Activated naive CD8-positive, alpha-beta T cell treated with anti-CD3 and anti-CD28 coated beads, Interleukin-2, amount 50 U/mL, for 24 hours (primary cell): Measurements from ENCODE around the gene STK10.

Experiments
- ATAC-seq: fragments of 150-1000 bp; cut with Tn5 transposase; one replicate; pipeline ENCODE4 v1.10.0; 2021
- DNase-seq: peaks from one replicate; pipeline ENCODE4 v3.0.0; 2021
- H3K27ac Mint-ChIP-seq: one replicate; pipeline ENCODE4 v1.8.0; 2021; ENCODE audit warnings: mild to moderate bottlenecking, mixed read lengths
- H3K27me3 Mint-ChIP-seq: one replicate; pipeline ENCODE4 v1.8.0; 2021; ENCODE audit warnings: mixed read lengths
- H3K36me3 Mint-ChIP-seq: one replicate; pipeline ENCODE4 v1.8.0; 2021; ENCODE audit warnings: low read depth, mixed read lengths
- H3K4me1 Mint-ChIP-seq: one replicate; pipeline ENCODE4 v1.8.0; 2021; ENCODE audit warnings: mixed read lengths
- H3K4me3 Mint-ChIP-seq: one replicate; pipeline ENCODE4 v1.8.0; 2021; ENCODE audit warnings: mild to moderate bottlenecking, moderate library complexity, mixed read lengths
- H3K9me3 Mint-ChIP-seq: one replicate; pipeline ENCODE4 v1.8.0; 2021; ENCODE audit warnings: mixed read lengths

The STK10 gene

GRCh38 chr5:172129256-172129910 lies 58.6 kb downstream of the STK10 start:
- Mint-ChIP-seq H3K4me1 (peaks cover 39% of the 10 kb centered on the region), H3K4me3 (no peak overlapping the region), H3K27me3 (no peaks in the 10 kb centered on the region), H3K9me3 (no peaks in the 10 kb centered on the region), H3K36me3 (peaks cover 50% of the 10 kb centered on the region), H3K27ac (peak overlapping the region; percentile 25)
- ATAC-seq (no peak), DNase-seq (no peak)

GRCh38 chr5:172127581-172127980 lies 60.4 kb downstream of the STK10 start:
- H3K27me3 Mint-ChIP-seq = no peaks in the 10 kb centered on the region
- ATAC-seq = no peak
- DNase-seq = no peak
- peaks cover 42% of the 10 kb centered on the region for H3K36me3 Mint-ChIP-seq
- no peaks in the 10 kb centered on the region for H3K9me3 Mint-ChIP-seq
- no peak overlapping the region for H3K4me3 Mint-ChIP-seq
- peak overlapping the region; percentile 22 for H3K27ac Mint-ChIP-seq
- peaks cover 31% of the 10 kb centered on the region for H3K4me1 Mint-ChIP-seq

- H3K9me3 Mint-ChIP-seq = no peaks in the 10 kb centered on the region
- ATAC-seq (no peak), DNase-seq (no peak)
- no peak overlapping the region for H3K4me3 Mint-ChIP-seq
- H3K4me1 Mint-ChIP-seq = peaks cover 34% of the 10 kb centered on the region
- H3K27ac Mint-ChIP-seq = no peak overlapping the region
- H3K36me3 Mint-ChIP-seq = peaks cover 40% of the 10 kb centered on the region
- H3K27me3 Mint-ChIP-seq = no peaks in the 10 kb centered on the region
These were observed 64.7 kb downstream of the STK10 start for GRCh38 chr5:172123269-172123692.

GRCh38 chr5:172119921-172120688 lies 67.9 kb downstream of the STK10 start:
- Mint-ChIP-seq H3K9me3 (no peaks in the 10 kb centered on the region), H3K36me3 (peaks cover 35% of the 10 kb centered on the region), H3K4me1 (peaks cover 51% of the 10 kb centered on the region), H3K27me3 (no peaks in the 10 kb centered on the region), H3K4me3 (no peak overlapping the region), H3K27ac (peak overlapping the region; percentile 67)
- ATAC-seq (no peak), DNase-seq (no peak)

- Mint-ChIP-seq H3K4me3 (no peak overlapping the region), H3K9me3 (peaks cover 4% of the 10 kb centered on the region), H3K27ac (peak overlapping the region; percentile 46), H3K4me1 (peaks cover 57% of the 10 kb centered on the region), H3K27me3 (peaks cover 4% of the 10 kb centered on the region), H3K36me3 (peaks cover 32% of the 10 kb centered on the region)
- no peak for ATAC-seq
- DNase-seq = no peak
These were observed 69.1 kb downstream of the STK10 start for GRCh38 chr5:172118891-172119290.

- Mint-ChIP-seq H3K9me3 (peaks cover 4% of the 10 kb centered on the region), H3K4me1 (peaks cover 60% of the 10 kb centered on the region), H3K4me3 (no peak overlapping the region), H3K27ac (peak overlapping the region; percentile 43), H3K36me3 (peaks cover 32% of the 10 kb centered on the region), H3K27me3 (peaks cover 4% of the 10 kb centered on the region)
- ATAC-seq (no peak), DNase-seq (no peak)
These were observed 69.9 kb downstream of the STK10 start for GRCh38 chr5:172117977-172118701.

- Mint-ChIP-seq H3K4me1 (peaks cover 80% of the 10 kb centered on the region), H3K27me3 (peaks cover 4% of the 10 kb centered on the region), H3K4me3 (peak overlapping the region; percentile 88), H3K9me3 (peaks cover 4% of the 10 kb centered on the region), H3K36me3 (peaks cover 29% of the 10 kb centered on the region), H3K27ac (peak overlapping the region; percentile 100)
- DNase-seq (no peak), ATAC-seq (no peak)
These were observed 72.5 kb downstream of the STK10 start for GRCh38 chr5:172115541-172115982.

- Mint-ChIP-seq H3K4me1 (peaks cover 82% of the 10 kb centered on the region), H3K4me3 (peak overlapping the region; percentile 88), H3K9me3 (peaks cover 4% of the 10 kb centered on the region), H3K27me3 (peaks cover 4% of the 10 kb centered on the region), H3K27ac (peak overlapping the region; percentile 100), H3K36me3 (peaks cover 33% of the 10 kb centered on the region)
- ATAC-seq (peak; percentile 77), DNase-seq (peak; percentile 90)
These were observed 73.1 kb downstream of the STK10 start for GRCh38 chr5:172114875-172115422.

GRCh38 chr5:172113036-172113435 lies 75.0 kb downstream of the STK10 start:
- peak overlapping the region; percentile 90 for H3K27ac Mint-ChIP-seq
- peaks cover 34% of the 10 kb centered on the region for H3K36me3 Mint-ChIP-seq
- ATAC-seq = peak; percentile 14
- peak overlapping the region; percentile 73 for H3K4me3 Mint-ChIP-seq
- DNase-seq = peak; percentile 72
- peaks cover 4% of the 10 kb centered on the region for H3K9me3 Mint-ChIP-seq
- H3K27me3 Mint-ChIP-seq = peaks cover 4% of the 10 kb centered on the region
- H3K4me1 Mint-ChIP-seq = peaks cover 82% of the 10 kb centered on the region

GRCh38 chr5:172111852-172112225 lies 76.2 kb downstream of the STK10 start:
- no peak for DNase-seq
- H3K4me3 Mint-ChIP-seq = peak overlapping the region; percentile 73
- peaks cover 4% of the 10 kb centered on the region for H3K9me3 Mint-ChIP-seq
- peaks cover 35% of the 10 kb centered on the region for H3K36me3 Mint-ChIP-seq
- peaks cover 90% of the 10 kb centered on the region for H3K4me1 Mint-ChIP-seq
- ATAC-seq = no peak
- H3K27me3 Mint-ChIP-seq = peaks cover 4% of the 10 kb centered on the region
- H3K27ac Mint-ChIP-seq = peak overlapping the region; percentile 90

GRCh38 chr5:172110921-172111851 lies 76.8 kb downstream of the STK10 start:
- peaks cover 31% of the 10 kb centered on the region for H3K36me3 Mint-ChIP-seq

GRCh38 chr5:172110260-172110815 lies 77.7 kb downstream of the STK10 start:
- peak overlapping the region; percentile 90 for H3K27ac Mint-ChIP-seq
- DNase-seq = no peak
- H3K9me3 Mint-ChIP-seq = peaks cover 4% of the 10 kb centered on the region
- H3K4me3 Mint-ChIP-seq = peak overlapping the region; percentile 73
- H3K36me3 Mint-ChIP-seq = peaks cover 26% of the 10 kb centered on the region
- peaks cover 4% of the 10 kb centered on the region for H3K27me3 Mint-ChIP-seq
- ATAC-seq = no peak
- peaks cover 80% of the 10 kb centered on the region for H3K4me1 Mint-ChIP-seq

More at GRCh38 chr5:172110921-172111851, 76.8 kb downstream of the STK10 start:
- DNase-seq (peak; percentile 87), ATAC-seq (peak; percentile 89)
- peak overlapping the region; percentile 90 for H3K27ac Mint-ChIP-seq
- peak overlapping the region; percentile 73 for H3K4me3 Mint-ChIP-seq
- peaks cover 4% of the 10 kb centered on the region for H3K9me3 Mint-ChIP-seq
- peaks cover 88% of the 10 kb centered on the region for H3K4me1 Mint-ChIP-seq
- H3K27me3 Mint-ChIP-seq = peaks cover 4% of the 10 kb centered on the region

GRCh38 chr5:172109749-172110148 lies 78.3 kb downstream of the STK10 start:
- Mint-ChIP-seq H3K36me3 (peaks cover 22% of the 10 kb centered on the region), H3K4me1 (peaks cover 74% of the 10 kb centered on the region), H3K27me3 (peaks cover 1% of the 10 kb centered on the region), H3K27ac (peak overlapping the region; percentile 90), H3K9me3 (peaks cover 1% of the 10 kb centered on the region), H3K4me3 (peak overlapping the region; percentile 19)
- no peak for ATAC-seq
- DNase-seq = no peak
